ENCODE measurements around the gene SUPT6H.

Gene SUPT6H

DNA sequence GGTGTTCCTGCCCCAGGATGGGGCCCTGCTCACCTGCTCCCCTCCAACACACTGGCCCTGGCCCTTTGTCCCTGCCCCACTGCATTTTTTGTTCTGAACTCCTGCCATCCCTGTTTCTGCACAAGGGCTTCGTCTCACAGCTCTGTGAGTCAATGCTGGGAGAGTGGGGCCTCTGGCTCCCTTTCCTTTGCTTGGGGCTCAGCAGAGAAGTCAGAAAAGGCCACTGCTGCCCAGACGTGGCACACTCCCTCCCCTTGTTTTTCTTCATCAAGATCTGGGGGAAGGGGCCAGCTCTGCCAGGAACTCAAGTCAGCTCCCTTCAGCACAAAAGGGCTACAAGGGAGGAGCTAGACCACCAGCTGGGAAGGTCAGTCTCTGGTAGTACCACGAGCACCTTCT is 40.7 kb downstream of the SUPT6H start:
- no peak for DNase-seq

DNA sequence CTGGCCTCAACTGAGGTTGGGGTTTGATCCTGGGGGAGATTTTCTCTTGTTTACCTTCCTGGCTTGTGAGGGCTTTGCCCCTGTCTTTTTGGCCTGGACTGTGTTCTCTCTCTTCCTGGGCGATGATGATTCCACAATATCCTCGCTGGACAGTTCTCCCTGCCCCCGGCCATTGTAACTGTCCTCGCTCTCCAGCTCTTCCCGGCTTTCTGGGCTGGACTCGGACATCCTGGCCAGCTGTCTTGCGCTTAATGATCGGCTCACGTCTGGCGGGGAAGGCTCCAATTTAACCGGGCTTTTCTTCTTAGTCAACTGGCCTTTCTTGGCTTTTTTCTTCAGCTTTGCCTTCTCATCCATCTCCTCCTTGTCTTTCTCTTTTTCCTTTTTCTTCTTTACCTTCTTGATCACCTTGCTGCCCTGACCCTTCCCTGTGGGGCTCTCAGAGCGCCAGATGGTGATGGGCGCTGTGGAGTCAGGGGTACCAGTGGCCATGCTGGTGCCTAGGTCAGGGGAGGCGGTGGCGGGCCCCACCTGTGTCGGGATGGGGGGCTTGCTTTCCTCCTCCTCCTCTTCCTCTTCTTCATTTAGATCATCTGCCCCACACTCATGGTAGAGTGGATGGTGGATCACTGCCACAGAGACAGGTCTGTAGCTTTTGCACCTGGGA is 41.7 kb downstream of the SUPT6H start:
- no peak for DNase-seq

DNA sequence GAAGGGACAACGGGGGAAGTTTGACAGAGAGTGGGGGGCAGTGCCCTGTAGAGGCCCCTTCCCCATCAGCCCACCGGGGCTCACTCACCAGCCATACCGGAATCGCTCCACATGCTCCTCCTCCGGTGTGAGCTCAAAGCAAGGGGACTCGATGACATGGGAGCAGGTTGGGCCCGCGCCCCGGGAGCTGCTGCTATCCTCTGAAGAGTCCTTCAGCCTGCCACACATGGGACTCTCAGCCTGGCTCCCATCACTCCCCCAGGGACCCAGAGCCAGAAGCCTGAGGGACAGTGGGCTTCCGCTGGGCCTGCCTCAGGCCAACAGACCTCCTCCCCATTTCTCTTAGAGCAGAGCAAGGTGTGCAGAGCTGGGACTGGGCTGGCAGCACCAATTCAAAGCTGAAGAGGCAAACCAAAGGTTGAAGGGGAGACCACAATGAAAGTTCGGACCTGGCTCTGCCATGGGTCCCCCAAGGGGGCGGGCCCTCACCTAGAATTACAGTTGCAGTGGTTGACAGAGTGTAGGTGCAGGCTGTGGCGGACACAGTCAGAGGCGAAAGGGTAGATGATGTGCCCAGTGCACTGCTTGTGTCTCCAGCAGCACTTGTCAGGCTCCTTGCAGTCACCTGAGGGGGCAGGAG is 42.3 kb downstream of the SUPT6H start:
- no peak for DNase-seq

DNA sequence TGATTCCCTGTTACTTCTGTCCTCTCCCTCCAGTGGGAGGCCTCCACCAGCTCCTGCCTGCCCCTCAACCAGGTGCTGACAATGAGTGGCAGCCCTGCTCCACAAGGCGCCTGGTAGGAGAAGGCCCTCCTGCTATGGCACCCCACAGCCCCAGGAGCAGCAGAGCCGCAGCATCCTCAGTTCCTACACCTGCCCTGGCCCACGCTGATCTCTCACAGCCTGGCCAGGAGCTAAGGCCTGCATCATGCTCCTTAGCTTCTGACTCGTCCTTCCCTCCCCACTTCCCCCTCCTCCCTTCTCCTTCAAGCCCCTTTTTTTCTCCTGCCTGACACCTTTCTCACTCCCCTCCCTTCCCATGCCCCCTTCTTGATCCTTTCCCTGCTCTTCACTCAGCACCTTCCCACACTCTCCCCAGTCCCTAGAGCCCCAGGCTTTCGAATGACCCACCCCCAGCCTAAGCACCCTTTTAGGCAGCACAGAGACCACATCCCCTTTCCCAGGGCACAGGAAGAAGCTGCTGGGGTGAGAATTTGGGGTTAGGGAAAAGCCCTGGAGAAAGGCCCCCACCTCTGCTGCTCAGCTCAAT is 43.2 kb downstream of the SUPT6H start:
- no peak for DNase-seq

DNA sequence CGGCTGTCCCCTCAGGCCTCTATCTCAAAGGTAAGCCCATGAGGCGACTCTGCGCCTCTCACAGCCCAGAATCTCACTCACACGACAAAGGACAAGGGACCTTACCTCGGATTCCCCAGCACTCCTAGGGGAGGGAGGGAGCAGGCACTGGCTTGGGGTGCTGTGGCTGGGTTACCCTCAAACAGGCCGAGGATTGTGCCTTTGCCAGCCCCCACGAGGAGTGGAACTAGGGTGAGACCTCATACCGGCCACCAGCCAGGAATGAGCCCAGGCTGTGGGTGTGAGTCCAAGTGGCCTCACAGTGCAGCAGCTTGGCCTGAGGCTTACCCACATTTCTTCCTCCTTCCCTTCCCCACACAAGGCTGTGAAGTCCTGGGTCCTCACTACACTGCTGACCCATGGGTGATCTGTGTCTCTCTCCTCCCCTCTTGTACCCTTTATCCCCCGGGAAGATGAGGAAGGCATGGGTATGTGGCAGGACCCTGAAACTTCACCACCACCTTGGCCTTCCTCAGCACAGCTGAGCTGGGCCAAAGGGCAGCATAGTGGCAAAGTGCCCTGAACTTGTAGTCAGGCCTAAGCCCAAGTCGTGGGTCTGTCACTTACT is 43.8 kb downstream of the SUPT6H start:
- DNase-seq: no peak

DNA sequence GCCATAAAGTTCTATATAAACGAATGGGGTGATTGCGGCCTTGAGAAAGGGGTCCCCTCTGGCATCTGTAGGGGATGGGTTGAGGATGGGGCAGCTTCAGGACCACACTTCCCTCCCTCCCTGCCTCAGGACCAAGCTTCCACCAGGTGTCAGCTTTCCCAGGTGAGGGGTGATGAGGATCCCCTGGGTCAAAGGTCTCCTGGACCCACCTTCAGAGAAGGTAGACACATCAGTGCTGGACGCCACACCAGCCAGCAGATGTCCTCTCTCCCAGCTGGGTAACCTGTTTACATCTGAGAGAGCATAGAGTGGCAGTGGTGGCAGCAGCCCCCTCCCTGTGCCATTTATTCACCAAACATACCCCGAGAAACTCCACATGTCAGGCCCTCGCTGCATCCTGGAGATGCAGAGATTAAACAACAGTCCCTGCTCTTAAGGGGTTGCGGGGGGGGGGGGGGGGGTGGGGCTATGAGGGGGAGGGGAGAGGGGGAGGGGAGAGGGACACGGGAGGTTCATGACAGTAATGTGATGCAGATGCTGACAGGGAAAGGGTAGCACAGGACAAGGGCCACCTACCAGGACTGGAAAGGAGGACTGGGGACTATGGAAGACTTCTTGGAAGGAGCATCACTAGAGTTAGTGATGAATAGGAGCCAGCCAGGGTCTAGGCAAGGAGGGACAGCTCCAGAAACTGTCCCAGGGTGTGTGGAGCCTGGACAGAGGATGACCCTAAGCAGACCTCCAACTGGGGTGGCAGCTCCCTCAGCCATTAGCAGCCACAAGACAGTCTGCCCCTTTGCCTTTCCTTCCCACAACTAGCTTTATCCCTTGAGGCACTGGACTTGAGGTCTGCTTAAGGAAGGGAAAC is 44.7 kb downstream of the SUPT6H start:
- no peak for DNase-seq

DNA sequence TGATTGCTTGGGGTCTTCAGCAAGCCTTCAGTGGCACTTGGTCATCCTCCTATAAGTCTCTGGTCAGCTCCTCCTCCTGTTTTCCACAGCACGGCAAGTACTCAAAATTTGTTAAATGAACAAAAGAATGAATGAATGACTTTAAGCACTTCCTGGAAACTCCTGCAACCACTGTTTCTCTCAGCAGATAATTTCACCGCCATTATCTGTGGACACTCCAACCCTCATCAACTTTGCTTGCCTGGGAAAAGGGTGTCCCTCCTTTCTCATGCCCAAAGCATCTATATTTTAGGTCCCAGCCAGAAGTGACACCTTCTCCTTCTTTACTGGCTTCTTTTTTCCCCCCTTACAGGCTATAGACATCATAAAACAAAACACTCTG is 45.3 kb downstream of the SUPT6H start:
- no peak for DNase-seq

DNA sequence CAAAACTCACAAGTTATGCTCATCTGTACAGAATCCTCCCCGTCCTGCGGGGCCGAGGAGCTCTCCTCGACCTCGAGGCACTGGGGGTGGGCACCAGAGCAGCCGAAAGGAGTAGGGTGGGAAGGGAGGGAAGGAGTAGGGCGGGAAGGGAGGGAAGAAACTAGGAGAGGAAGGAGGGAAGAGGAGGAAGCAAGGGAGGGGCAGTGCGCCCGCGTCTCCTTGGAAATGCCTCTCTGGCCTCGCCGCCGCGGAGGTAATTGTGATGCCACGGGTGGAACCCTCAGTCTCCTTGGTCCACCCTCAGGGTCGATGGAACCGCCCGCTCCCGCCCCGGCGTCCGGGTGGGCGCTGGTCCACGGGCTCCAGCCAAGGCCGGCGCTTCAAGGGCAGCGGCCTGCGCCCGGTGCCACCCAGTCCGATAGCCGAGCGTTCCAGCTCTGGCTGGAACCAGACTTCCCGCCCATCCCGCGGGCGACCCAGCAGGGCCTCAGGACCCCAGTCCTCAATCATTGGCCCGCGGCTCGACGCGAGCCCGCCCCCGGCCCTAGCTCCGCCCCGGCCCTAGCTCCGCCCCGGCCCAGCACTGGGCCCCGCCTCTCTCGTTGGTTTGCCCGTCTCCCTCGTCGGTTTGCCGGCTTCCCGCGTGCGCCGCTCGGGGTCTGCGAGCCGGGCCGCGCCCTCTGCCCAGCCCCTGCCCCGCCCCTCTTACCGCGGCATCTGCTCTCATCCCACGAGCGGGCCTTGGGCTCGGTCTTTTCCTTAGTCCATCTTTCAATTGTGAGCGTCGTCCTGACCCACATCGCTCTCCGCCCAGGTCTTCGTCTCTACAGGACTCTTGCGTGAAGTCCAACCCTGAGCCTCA is 49.1 kb downstream of the SUPT6H start:
- peak; percentile 88 to 96 (median 96) for DNase-seq

DNA sequence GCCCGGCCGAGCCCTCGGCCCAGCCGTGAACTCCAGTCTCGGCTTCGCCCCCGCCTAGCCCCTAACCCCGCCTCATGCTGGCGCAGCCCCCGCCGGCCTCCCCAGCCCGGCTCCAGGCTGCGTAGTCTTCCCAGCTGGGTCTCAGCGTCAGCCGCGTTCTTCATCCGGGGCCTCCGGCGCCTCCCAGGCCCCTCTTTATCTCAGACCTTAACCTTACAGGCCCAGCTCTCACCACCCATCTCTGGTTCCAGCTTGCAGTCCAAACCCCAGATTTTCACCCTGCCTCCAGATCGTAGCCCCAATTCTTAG is 49.7 kb downstream of the SUPT6H start, which contains the start of gene PROCA1:
Gene PROCA1, minus strand, starts transcription at position 166 of the 309 bp plus-strand sequence. CDS start 228 bp downstream, outside the sequence.
- no peak for DNase-seq

DNA sequence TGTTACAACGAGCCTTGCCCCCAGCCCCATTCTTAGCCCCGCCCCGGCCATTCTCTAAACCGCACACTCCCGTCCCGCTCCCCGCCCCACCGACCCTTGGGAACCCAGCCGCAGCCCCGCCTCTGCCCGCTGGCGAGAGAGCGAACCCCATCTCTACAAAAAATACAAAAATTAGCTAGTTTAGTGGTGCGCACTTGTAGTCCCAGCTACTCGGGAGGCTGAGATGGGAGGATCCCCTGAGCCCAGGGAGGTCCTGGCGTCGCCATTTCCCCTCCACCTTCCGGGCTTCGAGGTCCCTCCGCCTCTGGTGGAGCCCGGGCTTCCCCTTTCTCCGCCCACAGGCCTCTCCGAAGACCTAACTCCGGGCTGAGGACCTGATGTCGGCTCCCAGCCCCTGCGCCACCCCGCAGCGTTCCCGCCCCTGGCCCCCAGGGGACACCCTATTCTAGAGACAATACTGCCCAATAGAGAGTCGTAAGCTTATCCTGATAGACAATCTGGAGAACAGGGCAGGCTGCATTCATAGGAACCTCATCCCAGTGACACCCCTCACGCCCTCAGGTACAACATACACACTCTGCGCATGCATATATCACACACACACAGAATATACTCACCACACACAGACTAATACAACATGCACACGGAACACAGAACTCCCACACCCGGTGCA is 50.2 kb downstream of the SUPT6H start:
- DNase-seq: no peak

DNA sequence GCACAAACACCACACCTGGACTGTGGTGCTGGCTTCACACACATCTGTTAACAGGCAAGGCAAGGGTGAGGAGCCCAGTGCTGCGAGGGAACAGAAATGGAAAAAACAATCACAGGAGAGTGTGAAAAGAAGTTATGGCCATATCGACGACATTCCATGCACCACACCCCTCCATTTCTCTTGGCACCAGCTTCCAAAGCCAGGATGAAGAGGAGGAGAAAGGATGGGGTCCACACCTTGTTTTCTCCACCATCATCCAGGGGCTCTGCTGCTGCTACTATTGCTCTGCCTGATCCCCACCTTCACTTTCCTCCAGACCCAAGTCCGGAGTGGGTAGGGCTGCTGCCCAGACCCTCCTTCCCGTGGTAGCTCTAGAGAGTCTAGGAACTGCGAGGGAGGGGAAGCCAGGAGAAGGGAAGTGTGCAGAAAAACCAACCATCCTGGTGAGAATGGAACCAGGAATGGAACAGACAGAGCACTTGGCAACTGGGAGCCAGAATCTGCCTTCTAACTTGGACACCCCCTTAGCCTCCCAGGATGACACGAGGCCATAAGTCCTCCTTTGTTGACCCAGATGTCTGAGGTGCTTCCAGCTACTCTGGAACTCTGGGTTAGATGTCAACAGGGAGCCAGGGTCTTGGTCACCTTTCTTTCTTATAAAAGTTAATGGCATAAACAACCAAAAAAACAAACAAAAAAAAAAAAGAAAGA is 50.9 kb downstream of the SUPT6H start:
- DNase-seq: no peak

DNA sequence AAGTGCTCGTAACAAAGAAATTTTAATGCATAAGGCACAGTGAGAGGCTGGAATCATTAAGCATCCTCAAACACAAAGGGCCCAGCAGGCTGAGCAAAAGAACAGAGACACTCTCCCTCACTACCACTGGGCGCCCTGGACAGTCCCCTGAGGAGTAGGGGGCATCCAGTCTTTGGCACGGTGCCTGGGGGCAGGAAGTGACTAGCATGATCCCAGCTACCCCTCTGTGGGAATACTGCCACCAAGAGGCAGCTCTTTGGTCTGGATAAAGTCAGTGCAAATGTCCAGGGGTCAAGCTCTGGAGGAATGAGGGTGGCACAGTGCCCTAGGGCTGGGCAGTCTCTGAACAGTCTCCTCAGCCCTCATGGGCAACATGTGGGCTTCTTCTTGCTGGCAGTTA is 52.3 kb downstream of the SUPT6H start:
- DNase-seq: no peak

DNA sequence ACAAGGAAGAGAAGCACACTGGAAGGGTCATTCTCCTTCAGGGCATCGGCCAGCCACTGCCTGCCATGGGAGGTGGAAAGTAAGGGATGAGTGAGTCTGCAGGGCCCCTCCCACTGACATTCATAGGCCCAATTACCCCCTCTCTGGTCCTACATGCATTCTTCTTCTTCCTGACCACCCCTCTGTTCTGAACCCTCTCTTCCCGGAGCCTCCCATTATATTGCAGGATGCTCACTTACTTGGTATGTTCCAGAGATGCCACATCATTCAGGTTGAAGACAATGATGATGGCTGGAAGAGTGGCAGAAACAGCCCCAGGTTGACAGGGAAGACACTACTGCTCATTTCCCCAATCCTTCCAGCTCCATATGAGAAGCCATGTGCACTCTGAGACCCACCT is 53.2 kb downstream of the SUPT6H start:
- no peak for DNase-seq

DNA sequence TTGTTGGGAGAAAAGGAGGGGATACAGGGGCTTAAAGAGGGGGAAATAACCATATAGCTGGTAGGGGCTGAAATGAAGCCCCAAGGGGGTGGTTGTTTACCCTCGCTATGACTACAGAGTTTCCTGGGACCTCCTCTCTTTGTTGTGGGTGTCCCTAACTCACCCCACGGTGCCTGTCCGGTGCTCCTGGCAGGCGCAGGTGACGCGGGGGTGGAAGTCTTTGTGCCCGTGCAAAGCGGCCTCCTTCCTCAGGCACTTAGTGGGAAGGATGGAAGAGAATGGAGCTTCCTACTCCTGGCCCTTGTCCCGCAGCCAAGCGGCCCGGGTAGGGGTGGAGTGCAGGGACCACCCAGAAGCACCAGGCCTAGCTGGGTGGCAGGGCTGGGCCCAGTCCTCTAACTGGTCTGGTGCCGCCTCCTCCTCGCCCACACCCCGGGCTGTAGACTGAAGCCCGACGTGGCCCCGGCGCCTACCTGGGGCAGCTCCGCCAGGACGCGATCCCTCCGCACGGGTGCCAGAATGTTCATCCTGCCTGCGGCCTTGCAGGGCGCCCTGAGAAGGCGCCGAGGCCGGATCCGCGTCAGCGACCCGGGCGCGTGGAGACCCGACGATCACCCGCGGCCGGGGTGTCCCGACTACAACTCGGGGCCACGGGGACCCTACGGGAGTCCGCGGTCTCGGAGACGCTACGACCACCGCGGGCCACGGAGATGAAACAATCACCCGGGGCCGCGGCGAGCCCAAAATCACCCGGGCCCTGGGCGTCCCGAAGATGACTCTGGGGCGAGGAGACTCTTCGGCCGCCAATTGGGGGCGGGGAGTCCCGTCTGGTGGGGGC is 55.0 kb downstream of the SUPT6H start:
- no peak for DNase-seq

DNA sequence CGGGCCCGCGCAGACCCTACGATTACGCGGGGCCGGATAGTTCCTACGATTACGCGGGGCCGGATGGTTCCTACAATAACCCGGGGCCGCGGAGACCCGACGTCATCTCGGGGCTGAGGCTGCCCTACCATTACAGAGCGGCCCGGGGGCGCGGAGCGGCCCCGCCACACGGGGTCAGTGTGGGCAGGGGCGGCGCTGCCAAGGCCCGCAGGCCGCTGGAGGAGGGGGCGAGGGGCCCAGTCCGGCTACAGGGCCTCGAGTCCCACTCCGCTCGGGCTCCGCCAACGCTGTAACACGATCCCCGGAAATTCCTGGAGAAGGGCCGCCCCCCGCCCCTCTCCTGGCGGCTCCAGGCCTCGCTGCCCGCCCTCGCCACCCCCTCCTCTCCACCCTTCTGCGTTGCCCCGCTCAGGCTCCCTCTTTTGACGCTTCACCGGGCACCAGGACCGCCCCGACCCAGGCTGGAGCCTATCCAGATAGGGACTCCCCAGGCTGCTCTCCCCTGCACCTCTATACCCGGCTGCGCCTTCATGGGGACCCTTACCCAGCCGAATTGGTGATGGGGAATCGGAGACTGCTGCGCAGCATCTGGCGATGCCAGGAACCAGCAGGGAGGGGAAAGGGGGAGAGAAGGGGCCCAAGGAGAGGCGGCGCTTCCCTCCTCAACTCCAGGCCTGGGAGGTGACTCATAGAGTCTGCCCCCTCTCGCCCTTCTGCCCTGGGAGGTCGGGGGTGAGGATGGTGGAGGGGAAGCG is 55.8 kb downstream of the SUPT6H start, which contains the start of gene RAB34:
Gene RAB34, minus strand, starts transcription at position 291 of the 755 bp plus-strand sequence. CDS start 602 bp downstream, outside the sequence.
- DNase-seq: peak in 2 of 3 experiments; percentile 40 to 49

DNA sequence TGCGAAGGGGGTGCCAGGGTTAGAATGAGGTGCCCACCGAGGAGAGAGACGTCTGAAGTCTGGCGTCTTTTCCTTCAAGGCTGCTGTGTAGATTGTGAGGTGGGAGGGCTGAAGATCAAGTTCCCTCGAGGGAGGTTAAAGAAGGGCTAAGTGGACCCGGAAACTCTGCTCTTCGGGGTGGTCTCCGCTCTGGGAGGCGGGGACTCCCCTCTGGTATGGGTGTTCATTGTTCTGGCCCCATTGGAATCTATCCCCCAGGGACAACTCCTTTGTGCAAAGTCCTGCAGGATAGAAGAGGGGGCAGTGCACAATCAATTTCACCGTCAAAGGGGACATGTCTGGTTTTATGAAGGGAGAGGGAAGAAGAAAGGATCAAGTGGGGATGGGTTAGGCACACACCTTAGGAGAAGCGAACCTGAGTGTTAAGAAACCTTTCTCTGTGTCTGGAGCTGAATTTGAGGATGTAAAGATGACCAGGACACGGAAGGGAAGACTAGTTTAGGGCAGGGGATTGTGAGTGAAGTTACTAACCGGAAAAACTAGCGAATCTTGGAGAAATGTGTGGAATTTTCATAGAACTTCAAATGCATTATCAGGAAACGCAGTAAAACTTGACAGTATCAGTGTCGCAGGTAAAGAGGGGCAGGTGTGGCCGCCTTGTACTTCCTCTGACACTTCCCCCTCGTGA is 56.5 kb downstream of the SUPT6H start:
- peak in 1 of 3 experiments; percentile 14 for DNase-seq

DNA sequence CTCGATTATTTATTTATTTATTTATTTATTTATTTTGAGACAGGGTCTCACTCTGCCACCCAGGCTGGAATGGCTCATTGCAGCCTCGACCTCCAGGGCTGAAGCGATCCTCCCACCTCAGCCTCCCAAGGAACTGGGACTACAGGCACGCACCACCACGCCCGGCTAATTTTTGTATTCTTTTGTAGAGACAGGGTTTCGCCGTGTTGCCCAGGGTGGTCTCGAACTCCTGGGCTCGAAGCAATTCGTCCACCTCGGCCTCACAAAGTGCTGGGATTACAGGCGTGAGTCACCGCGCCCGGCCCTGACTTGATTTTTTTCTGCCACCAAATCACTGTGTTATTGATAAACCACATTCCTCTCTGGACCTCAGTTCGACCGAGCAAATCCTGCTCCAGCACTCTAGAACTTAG is 57.0 kb downstream of the SUPT6H start:
- no peak for DNase-seq
